ENCODE results near the gene CRLF2. TPM values are rescaled to one million over a fixed set of nuclear protein-coding genes. Genes with fewer than 3 reads are reported as not detected.

CRLF2 gene
- total and polyA plus RNA-seq, 2 donors (not counting 3 experiments of a cell fraction or from before 2014, with no cell fraction given) = not detected

DNA sequence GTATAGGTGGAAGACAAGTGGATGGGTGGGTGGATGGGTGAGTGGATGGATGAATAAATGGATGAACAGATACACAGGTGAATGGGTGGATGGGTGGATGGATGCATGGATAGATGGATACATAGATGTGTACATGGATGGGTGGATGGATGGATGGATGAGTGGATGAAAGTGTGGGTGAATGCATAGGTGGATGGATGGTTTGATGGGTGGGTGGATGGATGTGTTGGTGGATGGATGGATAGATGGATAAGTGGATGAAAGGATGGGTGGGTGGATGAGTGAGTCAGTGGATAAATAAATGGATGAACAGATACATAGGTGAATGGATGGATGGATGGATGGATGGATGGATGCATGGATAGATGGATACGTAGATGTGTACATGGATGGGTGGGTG is 1.6 kb downstream of the CRLF2 start:
- dilution Hi-C loops (cut with MboI; ENCODE audit: extremely low pct_ligation_motif_present, low sequenced_read_pairs) = no loop called here
- H3K9me3 ChIP-seq (replicated peaks; ENCODE audit: control insufficient read depth, insufficient read depth, low read length) = no peaks in the 10 kb centered on the region
- H2AFZ ChIP-seq (ENCODE audit: low read depth, low read length) = no peak overlapping the region
- DNase-seq (ENCODE audit: low read depth, low spot score) (no peak), FAIRE-seq (no peak)
- H3K4me2 ChIP-seq (ENCODE audit: insufficient read depth, low read length) = no peak overlapping the region
- H3K9ac ChIP-seq (replicated peaks; ENCODE audit: extremely low read depth, insufficient read depth, low read length) = no peak overlapping the region
- no peaks in the 10 kb centered on the region for H4K20me1 ChIP-seq (replicated peaks; ENCODE audit: control insufficient read depth, extremely low read depth, insufficient read depth, low read length)
- POLR2A ChIA-PET = no interaction called here
- no peaks in the 10 kb centered on the region for H3K79me2 ChIP-seq (ENCODE audit: control insufficient read depth, insufficient read depth, low read length)
- H3K27ac ChIP-seq (ENCODE audit: insufficient read depth, low read depth, low read length) = no peak overlapping the region
- H3K9me1 ChIP-seq (replicated peaks; ENCODE audit: control insufficient read depth, extremely low read depth, insufficient read depth, low read length) = no peaks in the 10 kb centered on the region
- no peaks in the 10 kb centered on the region for H3K4me1 ChIP-seq (ENCODE audit: control insufficient read depth, extremely low read depth, insufficient read depth, low read length)
- CTCF ChIA-PET = no interaction called here
- BruUV-seq (replicated peaks) = no TSS peak
- intact Hi-C loops (cut with micrococcal nuclease) = no loop called here
- no peak overlapping the region for H3K4me3 ChIP-seq (replicated peaks in 1 of 3; ENCODE audit: insufficient read depth in 1 of 3, low read depth in 1 of 3, low read length in 3 of 3)
- H3K27me3 ChIP-seq (ENCODE audit: control insufficient read depth in 2 of 2, insufficient read depth in 2 of 2, low read length in 2 of 2) = no peaks in the 10 kb centered on the region
- no peak for TF ChIP-seq FOS (IDR thresholded peaks at IDR 0.05; ENCODE audit: borderline replicate concordance, insufficient read depth, low read length)
- TF ChIP-seq, protein P1, sequence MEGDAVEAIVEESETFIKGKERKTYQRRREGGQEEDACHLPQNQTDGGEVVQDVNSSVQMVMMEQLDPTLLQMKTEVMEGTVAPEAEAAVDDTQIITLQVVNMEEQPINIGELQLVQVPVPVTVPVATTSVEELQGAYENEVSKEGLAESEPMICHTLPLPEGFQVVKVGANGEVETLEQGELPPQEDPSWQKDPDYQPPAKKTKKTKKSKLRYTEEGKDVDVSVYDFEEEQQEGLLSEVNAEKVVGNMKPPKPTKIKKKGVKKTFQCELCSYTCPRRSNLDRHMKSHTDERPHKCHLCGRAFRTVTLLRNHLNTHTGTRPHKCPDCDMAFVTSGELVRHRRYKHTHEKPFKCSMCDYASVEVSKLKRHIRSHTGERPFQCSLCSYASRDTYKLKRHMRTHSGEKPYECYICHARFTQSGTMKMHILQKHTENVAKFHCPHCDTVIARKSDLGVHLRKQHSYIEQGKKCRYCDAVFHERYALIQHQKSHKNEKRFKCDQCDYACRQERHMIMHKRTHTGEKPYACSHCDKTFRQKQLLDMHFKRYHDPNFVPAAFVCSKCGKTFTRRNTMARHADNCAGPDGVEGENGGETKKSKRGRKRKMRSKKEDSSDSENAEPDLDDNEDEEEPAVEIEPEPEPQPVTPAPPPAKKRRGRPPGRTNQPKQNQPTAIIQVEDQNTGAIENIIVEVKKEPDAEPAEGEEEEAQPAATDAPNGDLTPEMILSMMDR (IDR thresholded peaks at IDR 0.05; ENCODE audit: extremely low read depth in 1 of 2, insufficient read depth in 1 of 2, low read depth in 1 of 2, low read length in 2 of 2) = no peak
- no peak for TF ChIP-seq GATA2 (IDR thresholded peaks at IDR 0.05; ENCODE audit: insufficient read depth, insufficient read length, low read depth, low read length)
- no peak for TF ChIP-seq EZH2 (IDR thresholded peaks at IDR 0.05; ENCODE audit: borderline replicate concordance, low read depth, low read length, severe bottlenecking)
- TF ChIP-seq, protein P2, sequence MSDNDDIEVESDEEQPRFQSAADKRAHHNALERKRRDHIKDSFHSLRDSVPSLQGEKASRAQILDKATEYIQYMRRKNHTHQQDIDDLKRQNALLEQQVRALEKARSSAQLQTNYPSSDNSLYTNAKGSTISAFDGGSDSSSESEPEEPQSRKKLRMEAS (IDR thresholded peaks at IDR 0.05; ENCODE audit: insufficient read depth, insufficient read length) = no peak
- no peak for TF ChIP-seq POLR2AphosphoS5 (IDR thresholded peaks at IDR 0.05; ENCODE audit: insufficient read depth, low read depth, low read length)
- TF ChIP-seq POLR2A (IDR thresholded peaks at IDR 0.05; ENCODE audit: low read depth, low read length) = no peak
- TF ChIP-seq MYC (IDR thresholded peaks at IDR 0.05; ENCODE audit: low read depth, low read length) = no peak
- TF ChIP-seq JUN (IDR thresholded peaks at IDR 0.05; ENCODE audit: borderline replicate concordance, insufficient read depth, insufficient read length, low read depth) = no peak
- no peaks in the 10 kb centered on the region for H3K36me3 ChIP-seq (ENCODE audit: control insufficient read depth in 2 of 2, extremely low read depth in 1 of 2, insufficient read depth in 2 of 2, low read length in 2 of 2)
